ENCODE results near the gene UBN1.

DNA sequence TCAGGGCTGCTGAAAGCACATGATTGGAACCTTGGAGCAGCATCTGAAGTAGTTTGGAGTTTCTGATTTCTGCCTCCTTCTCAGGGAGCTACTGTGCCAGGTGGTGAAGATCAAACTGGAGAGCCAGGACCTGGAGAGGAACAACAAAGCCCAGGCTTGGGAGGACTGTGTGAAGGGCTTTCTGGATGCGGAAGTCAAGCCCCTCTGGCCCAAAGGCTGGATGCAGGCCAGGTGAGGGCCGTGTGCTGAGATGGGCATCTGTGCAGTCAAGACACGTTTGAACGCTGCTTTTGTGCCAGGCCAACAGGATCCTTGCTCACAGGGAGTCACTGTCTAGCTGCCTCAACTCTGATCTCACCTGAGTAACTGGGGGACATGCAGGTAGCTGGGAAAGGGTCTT is 23.8 kb downstream of the UBN1 start:
- TF ChIP-seq, protein P1, sequence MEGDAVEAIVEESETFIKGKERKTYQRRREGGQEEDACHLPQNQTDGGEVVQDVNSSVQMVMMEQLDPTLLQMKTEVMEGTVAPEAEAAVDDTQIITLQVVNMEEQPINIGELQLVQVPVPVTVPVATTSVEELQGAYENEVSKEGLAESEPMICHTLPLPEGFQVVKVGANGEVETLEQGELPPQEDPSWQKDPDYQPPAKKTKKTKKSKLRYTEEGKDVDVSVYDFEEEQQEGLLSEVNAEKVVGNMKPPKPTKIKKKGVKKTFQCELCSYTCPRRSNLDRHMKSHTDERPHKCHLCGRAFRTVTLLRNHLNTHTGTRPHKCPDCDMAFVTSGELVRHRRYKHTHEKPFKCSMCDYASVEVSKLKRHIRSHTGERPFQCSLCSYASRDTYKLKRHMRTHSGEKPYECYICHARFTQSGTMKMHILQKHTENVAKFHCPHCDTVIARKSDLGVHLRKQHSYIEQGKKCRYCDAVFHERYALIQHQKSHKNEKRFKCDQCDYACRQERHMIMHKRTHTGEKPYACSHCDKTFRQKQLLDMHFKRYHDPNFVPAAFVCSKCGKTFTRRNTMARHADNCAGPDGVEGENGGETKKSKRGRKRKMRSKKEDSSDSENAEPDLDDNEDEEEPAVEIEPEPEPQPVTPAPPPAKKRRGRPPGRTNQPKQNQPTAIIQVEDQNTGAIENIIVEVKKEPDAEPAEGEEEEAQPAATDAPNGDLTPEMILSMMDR (IDR thresholded peaks at IDR 0.05; ENCODE audit: insufficient read depth, low read depth, low read length): no peak
- no peak for TF ChIP-seq EZH2 (IDR thresholded peaks at IDR 0.05; ENCODE audit: insufficient read depth, low read length)
